Measurements from ENCODE around the gene SFRP5. TPM values are rescaled to one million over a fixed set of nuclear protein-coding genes. Genes with fewer than 3 reads are reported as not detected.

Gene SFRP5
- not detected for total RNA-seq

- Mint-ChIP-seq H3K27me3 (peaks cover 46% of the 10 kb centered on the region), H3K9me3 (no peaks in the 10 kb centered on the region), H3K4me3 (peak within 1 kb of the TSS; percentile 16), H3K4me1 (peaks cover 8% of the 10 kb centered on the region), H3K27ac (peak within 1 kb of the TSS; percentile 42), H3K36me3 (ENCODE audit: low read depth) (peaks cover 2% of the 10 kb centered on the region)
- CTCF ChIA-PET: interaction anchor here (1.0 to 1.7 kb wide), 3 partner anchors 12 to 24 kb away, joined by 3 to 6 read pairs (median 6); no protein-coding TSS in a partner anchor
- no peak for DNase-seq
- POLR2A ChIA-PET: no interaction called here
Observed at GRCh38 chr10:97771913-97772823, at the start of gene SFRP5. Gene SFRP5 (minus strand): TSS chr10:97771999. CDS start chr10:97771833, 166 bp downstream.

GRCh38 chr10:97820096-97820704 lies 48.4 kb upstream of the SFRP5 start:
- H3K27ac Mint-ChIP-seq: no peak overlapping the region
- H3K36me3 Mint-ChIP-seq (ENCODE audit: low read depth): no peaks in the 10 kb centered on the region
- H3K27me3 Mint-ChIP-seq: peaks cover 7% of the 10 kb centered on the region
- ChIA-PET CTCF (interaction anchor here (1.8 kb wide), 1 partner anchor 10 kb away, joined by 6 read pairs; no protein-coding TSS in a partner anchor), POLR2A (no interaction called here)
- no peak overlapping the region for H3K4me3 Mint-ChIP-seq
- no peak for DNase-seq
- H3K4me1 Mint-ChIP-seq: no peaks in the 10 kb centered on the region
- H3K9me3 Mint-ChIP-seq: no peaks in the 10 kb centered on the region

GRCh38 chr10:97818572-97818971 lies 46.8 kb upstream of the SFRP5 start:
- Mint-ChIP-seq H3K4me3 (no peak overlapping the region), H3K36me3 (ENCODE audit: low read depth) (no peaks in the 10 kb centered on the region), H3K4me1 (no peaks in the 10 kb centered on the region), H3K27ac (no peak overlapping the region), H3K9me3 (no peaks in the 10 kb centered on the region), H3K27me3 (peaks cover 7% of the 10 kb centered on the region)
- POLR2A ChIA-PET: no interaction called here
- DNase-seq: no peak
- CTCF ChIA-PET: no interaction called here

GRCh38 chr10:97816609-97817008 lies 44.8 kb upstream of the SFRP5 start:
- DNase-seq: no peak
- Mint-ChIP-seq H3K36me3 (ENCODE audit: low read depth) (no peaks in the 10 kb centered on the region), H3K9me3 (no peaks in the 10 kb centered on the region), H3K4me3 (no peak overlapping the region), H3K4me1 (no peaks in the 10 kb centered on the region), H3K27ac (no peak overlapping the region), H3K27me3 (peaks cover 7% of the 10 kb centered on the region)
- POLR2A ChIA-PET: no interaction called here
- CTCF ChIA-PET: interaction anchor here (1.3 to 1.6 kb wide), 2 partner anchors 15 to 24 kb away, joined by 3 to 5 read pairs; no protein-coding TSS in a partner anchor

GRCh38 chr10:97814996-97815395 lies 43.2 kb upstream of the SFRP5 start:
- H3K4me3 Mint-ChIP-seq: no peak overlapping the region
- no peak overlapping the region for H3K27ac Mint-ChIP-seq
- ChIA-PET POLR2A (no interaction called here), CTCF (interaction anchor here (0.7 kb wide), 1 partner anchor 724 kb away, joined by 3 read pairs; no protein-coding TSS in a partner anchor)
- no peak for DNase-seq
- no peaks in the 10 kb centered on the region for H3K9me3 Mint-ChIP-seq
- peaks cover 4% of the 10 kb centered on the region for H3K27me3 Mint-ChIP-seq
- no peaks in the 10 kb centered on the region for H3K4me1 Mint-ChIP-seq
- H3K36me3 Mint-ChIP-seq (ENCODE audit: low read depth): no peaks in the 10 kb centered on the region

GRCh38 chr10:97813311-97813710 lies 41.5 kb upstream of the SFRP5 start:
- no peak overlapping the region for H3K27ac Mint-ChIP-seq
- ChIA-PET POLR2A (no interaction called here), CTCF (no interaction called here)
- H3K9me3 Mint-ChIP-seq: no peaks in the 10 kb centered on the region
- H3K4me1 Mint-ChIP-seq: no peaks in the 10 kb centered on the region
- H3K4me3 Mint-ChIP-seq: no peak overlapping the region
- H3K36me3 Mint-ChIP-seq (ENCODE audit: low read depth): no peaks in the 10 kb centered on the region
- DNase-seq: no peak
- no peaks in the 10 kb centered on the region for H3K27me3 Mint-ChIP-seq

GRCh38 chr10:97812696-97813095 lies 40.9 kb upstream of the SFRP5 start:
- Mint-ChIP-seq H3K36me3 (ENCODE audit: low read depth) (no peaks in the 10 kb centered on the region), H3K27me3 (no peaks in the 10 kb centered on the region), H3K4me1 (no peaks in the 10 kb centered on the region), H3K27ac (no peak overlapping the region), H3K4me3 (no peak overlapping the region), H3K9me3 (no peaks in the 10 kb centered on the region)
- CTCF ChIA-PET: interaction anchor here (0.9 to 1.2 kb wide), 2 partner anchors 10 to 18 kb away, joined by 3 read pairs; no protein-coding TSS in a partner anchor
- DNase-seq: no peak
- POLR2A ChIA-PET: no interaction called here

- Mint-ChIP-seq H3K27me3 (no peaks in the 10 kb centered on the region), H3K27ac (no peak overlapping the region), H3K4me1 (no peaks in the 10 kb centered on the region), H3K4me3 (no peak overlapping the region), H3K9me3 (no peaks in the 10 kb centered on the region), H3K36me3 (ENCODE audit: low read depth) (no peaks in the 10 kb centered on the region)
- ChIA-PET CTCF (interaction anchor here (0.8 to 1.2 kb wide), 5 partner anchors 9 to 70 kb away, joined by 3 to 4 read pairs (median 3); no protein-coding TSS in a partner anchor), POLR2A (no interaction called here)
- no peak for DNase-seq
Observed at GRCh38 chr10:97811958-97812357, 40.2 kb upstream of the SFRP5 start.

GRCh38 chr10:97810446-97810845 lies 38.6 kb upstream of the SFRP5 start:
- Mint-ChIP-seq H3K9me3 (no peaks in the 10 kb centered on the region), H3K4me3 (no peak overlapping the region), H3K27ac (no peak overlapping the region), H3K4me1 (no peaks in the 10 kb centered on the region), H3K27me3 (no peaks in the 10 kb centered on the region), H3K36me3 (ENCODE audit: low read depth) (no peaks in the 10 kb centered on the region)
- ChIA-PET CTCF (interaction anchor here (0.8 kb wide), 1 partner anchor 11 kb away, joined by 3 read pairs; no protein-coding TSS in a partner anchor), POLR2A (no interaction called here)
- no peak for DNase-seq

GRCh38 chr10:97805949-97806348 lies 34.1 kb upstream of the SFRP5 start:
- POLR2A ChIA-PET: no interaction called here

GRCh38 chr10:97805096-97805884 lies 33.5 kb upstream of the SFRP5 start:
- Mint-ChIP-seq H3K36me3 (ENCODE audit: low read depth) (no peaks in the 10 kb centered on the region), H3K27ac (no peak overlapping the region), H3K27me3 (peaks cover 4% of the 10 kb centered on the region), H3K9me3 (no peaks in the 10 kb centered on the region), H3K4me3 (no peak overlapping the region), H3K4me1 (no peaks in the 10 kb centered on the region)
- POLR2A ChIA-PET: no interaction called here
- no peak for DNase-seq
- CTCF ChIA-PET: interaction anchor here (0.6 to 2.6 kb wide), 4 partner anchors 38 to 892 kb away, joined by 3 to 8 read pairs (median 4); no protein-coding TSS in a partner anchor

More at GRCh38 chr10:97805949-97806348, 34.1 kb upstream of the SFRP5 start:
- no peak for DNase-seq
- Mint-ChIP-seq H3K27ac (no peak overlapping the region), H3K4me1 (no peaks in the 10 kb centered on the region), H3K9me3 (no peaks in the 10 kb centered on the region), H3K27me3 (peaks cover 4% of the 10 kb centered on the region), H3K36me3 (ENCODE audit: low read depth) (no peaks in the 10 kb centered on the region), H3K4me3 (no peak overlapping the region)
- CTCF ChIA-PET: interaction anchor here (0.5 to 2.6 kb wide), 4 partner anchors 63 to 891 kb away, joined by 3 to 8 read pairs (median 3); no protein-coding TSS in a partner anchor

GRCh38 chr10:97801422-97801821 lies 29.6 kb upstream of the SFRP5 start:
- ChIA-PET CTCF (interaction anchor here (1.0 to 1.6 kb wide), 3 partner anchors 10 to 68 kb away, joined by 3 to 5 read pairs (median 3); no protein-coding TSS in a partner anchor), POLR2A (no interaction called here)
- no peak for DNase-seq
- Mint-ChIP-seq H3K36me3 (ENCODE audit: low read depth) (peaks cover 19% of the 10 kb centered on the region), H3K27ac (no peak overlapping the region), H3K27me3 (peaks cover 6% of the 10 kb centered on the region), H3K4me3 (no peak overlapping the region), H3K4me1 (peaks cover 12% of the 10 kb centered on the region), H3K9me3 (peaks cover 17% of the 10 kb centered on the region)
